Spleen (tissue), 11 donors: Measurements from ENCODE around the gene ADAMTS6. TPM values are rescaled to one million over a fixed set of nuclear protein-coding genes. Genes with fewer than 3 reads are reported as not detected.

ENCODE experiments used
- DNase-seq: peaks from one replicate; pipeline ENCODE4 v3.0.0-alpha.2; 2020
- H3K27ac ChIP-seq, 8 donors: fragments of 200-600 bp; sonication (generic) in 7 of 8; 1 replicate in 4 of 8; 2 replicates in 4 of 8; pipeline versions ENCODE4 v1.5.0 to v1.8.0; 2016 to 2021; ENCODE audit warnings: inconsistent platforms in 4 of 8, mild to moderate bottlenecking in 4 of 8, moderate library complexity in 1 of 8
- H3K27me3 ChIP-seq, 7 donors: fragments of 200-600 bp; sonication (generic) in 6 of 7; replicated peaks in 1 of 7; 1 replicate in 4 of 7; 2 replicates in 3 of 7; pipeline versions ENCODE4 v1.5.0 to v1.8.0; 2016 to 2021; ENCODE audit warnings: inconsistent platforms in 3 of 7, mild to moderate bottlenecking in 1 of 7
- H3K36me3 ChIP-seq, 6 donors: fragments of 200-600 bp; sonication (generic) in 5 of 6; 1 replicate in 4 of 6; 2 replicates in 2 of 6; pipeline versions ENCODE4 v1.5.0 to v1.8.0; 2016 to 2021; ENCODE audit warnings: inconsistent platforms in 2 of 6
- H3K4me1 ChIP-seq, 6 donors: fragments of 200-600 bp; sonication (generic) in 5 of 6; 1 replicate in 3 of 6; 2 replicates in 3 of 6; pipeline versions ENCODE4 v1.5.0 to v1.8.0; 2016 to 2021; ENCODE audit warnings: inconsistent platforms in 3 of 6
- H3K4me3 ChIP-seq, 8 donors: fragments of 200-600 bp; sonication (generic) in 7 of 8; 1 replicate in 4 of 8; 2 replicates in 4 of 8; pipeline versions ENCODE4 v1.5.0 to v1.8.0; 2016 to 2021; ENCODE audit warnings: inconsistent platforms in 4 of 8, mild to moderate bottlenecking in 4 of 8, moderate library complexity in 2 of 8
- H3K9me3 ChIP-seq, 8 donors: fragments of 200-600 bp; sonication (generic) in 7 of 8; 1 replicate in 4 of 8; 2 replicates in 4 of 8; pipeline versions ENCODE4 v1.5.0 to v1.8.0; 2016 to 2021; ENCODE audit warnings: inconsistent platforms in 4 of 8
- POLR2A ChIP-seq, 3 donors: fragments of 450-650 bp; IDR thresholded peaks; one replicate each; pipeline ENCODE4 v1.5.1; 2017; ENCODE audit warnings: antibody characterized with exemption in 3 of 3, mild to moderate bottlenecking in 1 of 3
- POLR2AphosphoS5 ChIP-seq, 3 donors: sonication (generic); formaldehyde crosslinking; IDR thresholded peaks; one replicate each; pipeline ENCODE4 v1.5.1; 2017; ENCODE audit warnings: antibody characterized with exemption in 3 of 3
- whole genome bisulfite sequencing, 5 donors: extraction: QIAGEN DNeasy Blood & Tissue Kit in 3 of 5; methylation state at CpG; one replicate each; pipeline versions ENCODE4 v1.1.5 to v1.1.7; 2013 to 2018; 5-methylcytosine and 5-hydroxymethylcytosine counted together
- intact Hi-C: fragments of 100-400 bp; cut with DNase I; formaldehyde crosslinking; loops from one replicate; pipeline ENCODE4 v1.15.0; 2023; ENCODE audit warnings: low total_unique reads
- polyA plus RNA-seq, 3 donors: library from polyadenylated mRNA; stranded (reverse); fragments of 200-250 nt; gene quantifications; one replicate each; pipeline ENCODE4 v1.2.1, GENCODE V29; 2013
- total RNA-seq, 7 donors: library from RNA; depleted of rRNA in 3 of 7; stranded (reverse); fragments of >200 nt in 3 of 7; fragmentation: NEBNext Ultra II Directional in 4 of 7; extraction: Animal tissue kit (Norgen Biotek cat#: 25700) in 4 of 7; gene quantifications; one replicate each; pipeline versions ENCODE4 v1.1.0 to v1.2.1, GENCODE V29; 2016 to 2021
- TF ChIP-seq, protein P1 (sequence below), 11 experiments: fragments of 200-600 bp in 7 of 11; fragments of 450-650 bp in 4 of 11; sonication (generic) in 4 of 11; IDR thresholded peaks in 8 of 11; conservative IDR thresholded peaks in 3 of 11; 1 replicate in 7 of 11; 2 replicates in 4 of 11; pipeline versions ENCODE4 v1.4.0 to v1.8.0; 2016 to 2021; ENCODE audit warnings: antibody characterized with exemption in 11 of 11, inconsistent platforms in 4 of 11, mild to moderate bottlenecking in 1 of 11
- donor health status: healthy with polysubstance abuse.
- donor health status: DM: no; HTN: no; CAD: no; lungs with moderate emphysema.
- donor health status: DM: no; HTN: no; CAD: no.
- donor health status: Bipolar disorder and iron deficiency.
- donor health status: healthy.
- donor health status: DM: no; HTN: no; CAD: no.
- donor health status: DM: yes; HTN: yes; CAD: no.

Gene ADAMTS6
- total and polyA plus RNA-seq, 10 donors, result 1.1 to 16.4 (median 6.3) TPM

- intact Hi-C loops, result no loop called here
- no peak overlapping the region for H3K27ac ChIP-seq
- peaks cover 0 to 6% (median 0%) of the 10 kb centered on the region in 6 donors for H3K4me1 ChIP-seq
- WGBS, 5 donors, result 76 to 89% (median 80%) methylated on average over 3 of the region's 3 CpGs
- DNase-seq, result no peak
- H3K9me3 ChIP-seq, result no peaks in the 10 kb centered on the region
- no peak for TF ChIP-seq POLR2AphosphoS5 (IDR thresholded peaks at IDR 0.05)
- TF ChIP-seq, protein P1, sequence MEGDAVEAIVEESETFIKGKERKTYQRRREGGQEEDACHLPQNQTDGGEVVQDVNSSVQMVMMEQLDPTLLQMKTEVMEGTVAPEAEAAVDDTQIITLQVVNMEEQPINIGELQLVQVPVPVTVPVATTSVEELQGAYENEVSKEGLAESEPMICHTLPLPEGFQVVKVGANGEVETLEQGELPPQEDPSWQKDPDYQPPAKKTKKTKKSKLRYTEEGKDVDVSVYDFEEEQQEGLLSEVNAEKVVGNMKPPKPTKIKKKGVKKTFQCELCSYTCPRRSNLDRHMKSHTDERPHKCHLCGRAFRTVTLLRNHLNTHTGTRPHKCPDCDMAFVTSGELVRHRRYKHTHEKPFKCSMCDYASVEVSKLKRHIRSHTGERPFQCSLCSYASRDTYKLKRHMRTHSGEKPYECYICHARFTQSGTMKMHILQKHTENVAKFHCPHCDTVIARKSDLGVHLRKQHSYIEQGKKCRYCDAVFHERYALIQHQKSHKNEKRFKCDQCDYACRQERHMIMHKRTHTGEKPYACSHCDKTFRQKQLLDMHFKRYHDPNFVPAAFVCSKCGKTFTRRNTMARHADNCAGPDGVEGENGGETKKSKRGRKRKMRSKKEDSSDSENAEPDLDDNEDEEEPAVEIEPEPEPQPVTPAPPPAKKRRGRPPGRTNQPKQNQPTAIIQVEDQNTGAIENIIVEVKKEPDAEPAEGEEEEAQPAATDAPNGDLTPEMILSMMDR (IDR thresholded peaks at IDR 0.05 in 8 of 11, conservative IDR thresholded peaks at IDR 0.05 in 3 of 11), result no peak
- no peak for TF ChIP-seq POLR2A (IDR thresholded peaks at IDR 0.05)
- H3K4me3 ChIP-seq, result no peak overlapping the region
- H3K36me3 ChIP-seq, result no peaks in the 10 kb centered on the region
- no peaks in the 10 kb centered on the region for H3K27me3 ChIP-seq
Observed at GRCh38 chr5:65474130-65474711, 7.5 kb downstream of the ADAMTS6 start.

- Histone ChIP-seq H3K27me3 (no peaks in the 10 kb centered on the region), H3K4me3 (no peak overlapping the region), H3K36me3 (no peaks in the 10 kb centered on the region), H3K9me3 (no peaks in the 10 kb centered on the region), H3K4me1 (no peaks in the 10 kb centered on the region), H3K27ac (no peak overlapping the region)
- DNase-seq, result no peak
- TF ChIP-seq POLR2AphosphoS5 (IDR thresholded peaks at IDR 0.05), result no peak
- TF ChIP-seq, protein P1 (IDR thresholded peaks at IDR 0.05 in 8 of 11, conservative IDR thresholded peaks at IDR 0.05 in 3 of 11), result no peak
- no peak for TF ChIP-seq POLR2A (IDR thresholded peaks at IDR 0.05)
- WGBS, 5 donors, result 75 to 90% (median 87%) methylated on average over 3 of the region's 3 CpGs
- intact Hi-C loops, result no loop called here
Observed at GRCh38 chr5:65468633-65469032, 13.1 kb downstream of the ADAMTS6 start.

GRCh38 chr5:65462139-65462705 is 19.5 kb downstream of the ADAMTS6 start:
- Histone ChIP-seq H3K4me1 (no peaks in the 10 kb centered on the region), H3K4me3 (no peak overlapping the region), H3K27me3 (no peaks in the 10 kb centered on the region), H3K36me3 (peaks cover 0 to 13% (median 0%) of the 10 kb centered on the region in 6 donors), H3K27ac (no peak overlapping the region), H3K9me3 (no peaks in the 10 kb centered on the region)
- WGBS, 5 donors, result 87 to 95% (median 90%) methylated on average over 3 of the region's 3 CpGs
- intact Hi-C loops, result no loop called here
- TF ChIP-seq POLR2A (IDR thresholded peaks at IDR 0.05), result no peak
- no peak for TF ChIP-seq POLR2AphosphoS5 (IDR thresholded peaks at IDR 0.05)
- TF ChIP-seq, protein P1 (IDR thresholded peaks at IDR 0.05 in 8 of 11, conservative IDR thresholded peaks at IDR 0.05 in 3 of 11), result no peak
- no peak for DNase-seq

- TF ChIP-seq POLR2AphosphoS5 (IDR thresholded peaks at IDR 0.05), result no peak
- TF ChIP-seq, protein P1 (IDR thresholded peaks at IDR 0.05 in 8 of 11, conservative IDR thresholded peaks at IDR 0.05 in 3 of 11), result no peak
- no peak for TF ChIP-seq POLR2A (IDR thresholded peaks at IDR 0.05)
- Histone ChIP-seq H3K4me1 (no peaks in the 10 kb centered on the region), H3K36me3 (peaks cover 0 to 13% (median 0%) of the 10 kb centered on the region in 6 donors), H3K4me3 (no peak overlapping the region), H3K27me3 (no peaks in the 10 kb centered on the region), H3K27ac (no peak overlapping the region), H3K9me3 (no peaks in the 10 kb centered on the region)
- intact Hi-C loops, result no loop called here
- no peak for DNase-seq
Observed at GRCh38 chr5:65461490-65461889, 20.2 kb downstream of the ADAMTS6 start.
